Pulmonary artery endothelial cell (primary cell): Measurements from ENCODE around the gene ADCY9. TPM values are rescaled to one million over a fixed set of nuclear protein-coding genes. Genes with fewer than 3 reads are reported as not detected.

Experiments
- DNase-seq: peaks from one replicate; pipeline ENCODE4 v3.0.0-alpha.2; 2011; ENCODE audit warnings: low read depth, low spot score
- total RNA-seq: library from RNA; depleted of rRNA; stranded (reverse); fragments of >200 nt; gene quantifications from 2 replicates; pipeline ENCODE4 v1.2.3, GENCODE V29; 2014

Gene ADCY9
- total RNA-seq, 1 donor from 2014 or later, result 6.3 TPM

GRCh38 chr16:4004206-4004605 lies 112.0 kb downstream of the ADCY9 start:
- DNase-seq, result no peak

DNA sequence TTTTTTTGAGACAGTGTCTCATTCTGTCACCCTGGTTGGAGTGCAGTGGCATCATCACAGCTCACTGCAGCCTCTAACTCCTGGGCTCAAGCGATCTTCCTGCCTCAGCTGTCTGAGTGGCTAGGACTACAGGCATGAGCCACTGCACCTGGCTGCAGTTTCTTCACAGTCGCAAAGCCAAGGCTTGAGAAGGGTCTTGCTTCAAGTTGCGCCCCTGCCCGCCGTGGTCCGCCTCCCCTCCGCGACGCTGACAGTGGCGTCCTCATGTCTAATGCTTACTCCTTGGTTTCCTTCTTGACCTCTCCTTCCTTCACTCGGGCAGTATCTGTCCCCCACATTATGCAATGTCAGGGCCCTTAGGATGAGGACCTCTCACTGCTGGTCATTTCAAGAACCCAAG lies 112.7 kb downstream of the ADCY9 start:
- DNase-seq, result no peak

GRCh38 chr16:4003166-4003565 lies 113.1 kb downstream of the ADCY9 start:
- no peak for DNase-seq

DNA sequence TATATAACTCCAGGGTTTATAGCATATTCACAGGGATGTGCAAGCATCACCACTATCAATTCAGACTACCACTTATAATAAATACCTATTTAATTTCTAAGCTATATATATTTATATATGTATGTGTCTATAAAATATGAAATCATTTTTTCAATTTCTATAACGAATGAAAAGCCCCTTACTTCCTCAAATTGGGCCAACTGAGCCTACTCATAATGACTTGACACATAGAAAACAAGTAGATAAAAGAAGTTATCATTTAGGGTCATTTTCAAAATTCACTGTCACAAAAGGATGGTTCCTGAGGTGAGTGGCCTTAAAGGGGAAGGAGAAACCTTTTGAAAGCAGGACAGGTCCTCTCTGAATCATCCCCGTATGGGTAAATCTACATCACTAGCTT lies 114.1 kb downstream of the ADCY9 start:
- no peak for DNase-seq

- no peak for DNase-seq
These were observed 116.5 kb downstream of the ADCY9 start for GRCh38 chr16:3999479-4000325.

DNA sequence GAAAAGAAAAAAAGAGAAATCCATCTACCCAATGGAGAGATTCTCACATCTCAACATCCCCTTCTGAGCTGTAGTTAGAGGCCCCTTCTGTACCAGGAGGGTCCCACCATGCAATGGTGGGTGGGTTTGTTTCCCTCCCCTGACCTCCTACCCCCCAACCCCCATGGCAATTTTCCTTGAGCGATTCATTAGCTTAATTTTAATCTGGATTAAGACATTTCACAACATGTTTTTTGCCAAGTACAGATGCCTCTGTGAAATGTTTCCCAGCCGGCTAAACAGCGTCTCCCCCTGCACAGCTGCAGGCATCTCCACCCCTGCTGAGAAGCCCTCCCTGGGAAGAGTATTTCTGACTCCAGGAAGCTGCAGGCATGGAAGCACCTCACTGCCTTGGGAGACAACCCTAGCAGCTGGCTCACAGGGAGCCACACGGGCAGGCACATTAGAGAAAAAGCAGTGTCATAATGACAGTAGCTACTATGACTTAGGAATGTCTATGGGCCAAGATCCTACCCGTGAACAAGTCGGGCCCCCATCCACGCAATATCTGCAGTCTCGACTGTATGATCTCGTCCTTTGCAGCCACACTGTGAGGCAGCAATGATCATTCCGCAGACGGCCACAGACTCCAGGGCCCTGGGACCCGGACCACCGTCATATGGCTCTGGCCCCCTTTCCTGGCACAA lies 117.3 kb downstream of the ADCY9 start:
- no peak for DNase-seq

GRCh38 chr16:3997231-3997841 lies 118.9 kb downstream of the ADCY9 start:
- DNase-seq, result no peak

DNA sequence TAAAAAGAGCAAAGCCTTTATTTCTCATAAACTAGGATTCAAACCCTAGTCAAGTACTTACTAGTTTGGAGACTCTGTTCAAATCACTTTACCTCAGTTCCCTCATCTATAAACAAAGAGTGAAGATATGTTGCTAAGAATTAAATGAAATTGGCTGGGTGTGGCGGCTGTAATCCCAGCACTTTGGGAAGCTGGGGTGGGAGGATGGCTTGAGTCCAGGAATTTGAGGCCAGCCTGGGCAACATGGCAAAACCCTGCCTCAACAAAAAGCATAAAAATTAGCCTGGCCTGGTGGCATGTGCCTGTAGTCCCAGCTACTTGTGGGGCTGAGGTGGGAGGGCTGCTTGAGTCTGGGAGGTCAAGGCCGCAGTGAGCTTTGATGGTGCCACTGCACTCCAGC lies 121.2 kb downstream of the ADCY9 start:
- no peak for DNase-seq

GRCh38 chr16:3993052-3993785 lies 123.0 kb downstream of the ADCY9 start:
- no peak for DNase-seq

DNA sequence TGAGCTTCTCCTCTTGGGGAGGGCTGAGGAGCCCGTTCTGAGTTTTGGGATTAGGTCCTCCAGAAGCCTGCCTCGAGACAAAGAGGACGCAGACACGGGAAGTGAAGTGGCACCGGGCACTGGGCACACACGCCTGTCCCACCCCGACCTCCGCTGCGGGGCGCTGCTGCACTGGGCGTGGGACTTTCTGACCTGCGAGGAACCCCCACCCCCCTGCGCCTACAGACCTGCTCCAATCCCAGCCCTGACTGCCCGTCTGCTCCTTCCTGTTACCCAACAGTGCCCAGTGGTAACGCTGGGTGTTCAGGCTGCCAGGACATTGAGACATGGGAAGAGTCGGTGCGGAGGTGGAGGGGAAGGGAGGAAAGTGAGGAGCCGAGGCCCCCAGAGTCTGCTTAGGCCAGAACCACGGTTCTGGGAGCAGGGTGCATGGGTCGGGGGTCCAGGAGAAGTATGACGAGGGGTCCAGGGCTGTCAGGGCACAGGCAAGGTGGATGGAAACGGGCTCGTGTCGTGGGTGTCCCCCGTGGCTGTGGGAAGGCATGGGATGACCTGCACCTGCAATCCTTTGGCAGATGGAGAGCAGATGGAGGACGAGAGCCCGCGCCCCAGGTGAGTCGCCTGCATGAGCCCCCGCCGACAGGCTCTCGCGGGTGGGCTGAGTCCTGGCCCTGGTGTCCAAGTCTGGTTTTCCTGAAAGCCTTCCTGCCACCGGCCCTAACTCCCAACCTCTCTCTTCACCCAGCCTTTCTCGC lies 123.8 kb downstream of the ADCY9 start:
- DNase-seq, result no peak

DNA sequence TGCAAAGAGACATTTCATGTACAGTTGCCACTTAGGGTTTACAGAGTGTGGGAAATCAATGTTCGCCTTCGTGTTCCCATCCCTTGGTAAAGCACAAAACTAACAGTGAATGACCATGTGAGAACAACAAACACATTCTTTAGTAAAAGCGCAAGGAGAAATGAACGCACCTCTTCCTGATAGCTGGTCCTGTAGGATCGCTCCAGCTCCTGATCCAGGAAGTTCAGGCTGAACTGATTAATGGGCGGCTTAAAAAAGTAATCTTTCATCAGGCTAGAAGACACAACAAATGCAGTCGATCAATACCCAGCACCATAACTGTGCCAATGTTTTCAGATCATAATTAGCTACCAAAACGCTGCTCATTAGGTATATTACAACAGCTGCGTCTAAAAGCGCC lies 127.4 kb downstream of the ADCY9 start:
- DNase-seq, result no peak

DNA sequence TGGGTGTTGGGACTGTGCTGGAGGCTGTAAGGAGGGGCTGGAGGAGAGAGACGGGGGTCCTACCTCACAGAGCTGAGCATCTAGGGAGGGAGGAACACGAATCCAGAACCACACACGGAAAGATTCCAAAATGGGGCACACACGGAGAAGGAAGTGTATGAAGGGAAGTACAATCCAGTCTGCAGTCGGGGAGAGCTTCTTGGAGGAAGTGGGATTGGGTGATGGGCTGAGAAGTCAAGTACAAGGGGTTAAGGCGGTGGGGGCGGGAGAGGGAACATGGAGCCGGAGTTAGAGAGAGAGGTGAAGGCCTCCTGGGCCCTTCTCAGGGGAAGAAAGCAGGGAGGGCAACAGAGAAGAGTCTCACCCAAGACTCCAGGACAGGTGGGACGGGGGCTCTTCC lies 128.2 kb downstream of the ADCY9 start:
- DNase-seq, result no peak

DNA sequence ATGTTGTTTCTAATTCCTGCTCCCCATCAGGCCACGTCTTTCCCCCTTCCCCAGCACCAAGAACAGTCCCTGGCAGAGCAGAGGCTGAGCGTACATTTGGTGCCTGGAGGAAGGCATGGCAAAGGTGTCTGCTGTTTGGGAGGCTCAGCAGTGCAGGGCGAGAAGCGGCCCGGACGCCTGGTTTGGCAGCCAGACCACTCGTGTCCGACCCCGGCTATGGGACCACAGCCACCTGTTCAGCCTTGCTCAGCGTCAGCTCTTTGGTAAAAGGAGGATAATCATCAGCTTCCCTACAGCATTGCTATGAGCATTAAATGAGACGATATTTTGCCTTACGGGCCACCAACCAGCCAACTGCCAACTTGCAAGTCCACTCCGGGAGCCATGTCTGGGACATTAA lies 129.0 kb downstream of the ADCY9 start:
- no peak for DNase-seq

GRCh38 chr16:3986235-3986544 lies 130.1 kb downstream of the ADCY9 start:
- no peak for DNase-seq

GRCh38 chr16:3984111-3985060 lies 131.9 kb downstream of the ADCY9 start:
- DNase-seq, result no peak

- DNase-seq, result no peak
These were observed 133.1 kb downstream of the ADCY9 start for GRCh38 chr16:3983081-3983520.

DNA sequence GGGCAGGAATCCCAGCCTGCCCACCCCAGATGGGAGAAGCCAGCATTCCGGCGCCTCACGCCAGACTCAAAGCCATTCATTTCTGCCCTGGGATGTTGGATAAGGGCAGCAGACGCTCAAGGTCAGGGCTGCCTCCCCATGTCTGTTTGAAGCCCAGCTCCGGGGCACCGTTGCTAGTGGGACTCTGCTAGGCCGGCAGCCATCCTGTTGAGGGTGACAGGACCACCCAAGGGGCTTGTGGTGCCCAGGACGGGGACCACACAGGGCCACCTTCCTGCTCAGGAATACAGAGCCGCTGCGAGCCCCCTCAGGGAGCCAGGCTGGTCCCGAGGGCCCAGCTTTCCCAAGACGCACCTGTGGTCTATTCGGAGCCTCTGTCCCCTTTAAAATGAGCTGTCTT lies 134.0 kb downstream of the ADCY9 start:
- no peak for DNase-seq

- DNase-seq, result no peak
These were observed 135.8 kb downstream of the ADCY9 start for GRCh38 chr16:3980253-3981111.

DNA sequence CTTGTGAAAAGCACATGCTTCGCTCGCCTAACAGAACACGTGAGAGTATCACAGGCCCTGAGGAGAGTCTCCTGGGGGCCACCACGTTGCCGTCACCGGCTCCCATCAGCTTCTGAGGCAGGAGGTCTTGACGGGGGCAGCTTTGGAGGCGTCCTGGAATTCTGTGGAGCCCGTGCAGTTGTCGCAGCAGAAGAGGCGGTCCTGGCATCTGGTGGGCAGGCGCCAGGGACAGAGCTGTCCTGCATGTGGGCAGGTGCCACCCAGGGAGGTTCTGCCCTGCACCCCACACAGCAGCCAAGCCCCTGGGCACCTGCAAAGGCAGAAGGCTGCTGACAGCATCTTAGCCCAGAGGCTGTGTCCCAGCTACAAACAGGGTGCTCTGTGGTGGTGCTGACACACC lies 136.7 kb downstream of the ADCY9 start:
- no peak for DNase-seq
